Fibroblast of the conjunctiva (primary cell): ENCODE results near the gene DNAH1.

Experiments used
- DNase-seq: peaks from one replicate; pipeline ENCODE4 v3.0.0-alpha.2; 2010; ENCODE audit warnings: low read depth

Gene DNAH1

GRCh38 chr3:52311576-52312119 lies 4.5 kb upstream of the DNAH1 start:
- no peak for DNase-seq

GRCh38 chr3:52313188-52313773 lies 2.8 kb upstream of the DNAH1 start:
- DNase-seq = no peak

DNA sequence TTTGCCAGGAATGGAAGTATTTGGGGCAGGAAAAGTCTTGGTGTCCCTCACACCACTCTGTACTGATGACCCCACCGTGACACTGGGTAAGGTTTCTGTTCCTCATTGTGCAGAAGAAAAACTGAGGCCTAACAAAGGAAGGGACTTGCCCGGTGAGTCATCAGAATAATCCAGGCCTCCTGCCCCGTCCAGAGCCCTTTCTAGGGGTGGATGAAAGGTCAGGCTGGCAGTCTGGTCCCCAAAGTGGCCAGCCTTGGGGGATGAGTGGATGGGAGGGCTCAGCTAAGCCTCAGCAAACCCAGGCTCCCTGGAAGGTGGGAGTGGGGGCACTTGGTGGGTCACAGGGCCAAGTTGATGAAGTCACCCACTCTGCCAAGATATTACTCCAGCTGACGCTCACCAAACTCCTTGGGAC lies 2.3 kb upstream of the DNAH1 start:
- no peak for DNase-seq

- no peak for DNase-seq
Observed at GRCh38 chr3:52314489-52314888, 1.6 kb upstream of the DNAH1 start.

DNA sequence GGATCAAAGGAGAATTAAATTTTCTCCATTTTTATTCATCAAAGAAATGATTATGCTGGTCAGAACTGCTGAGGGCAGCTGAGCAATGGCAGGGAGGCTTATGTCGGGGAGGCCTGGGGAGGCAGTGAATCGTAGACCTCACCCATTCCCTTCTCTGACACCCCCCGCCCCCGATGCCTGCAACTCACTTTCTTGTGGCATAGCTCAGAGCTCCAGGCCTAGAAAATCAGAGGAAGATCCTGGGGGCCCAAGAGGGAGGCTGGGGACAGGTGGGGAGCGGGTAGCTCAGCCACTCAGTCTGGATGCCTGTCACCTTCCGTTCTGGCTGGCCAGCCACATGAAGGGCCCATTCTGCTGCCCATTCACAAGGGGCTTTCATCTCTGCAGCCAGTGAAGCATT lies 1.1 kb upstream of the DNAH1 start:
- DNase-seq = no peak

DNA sequence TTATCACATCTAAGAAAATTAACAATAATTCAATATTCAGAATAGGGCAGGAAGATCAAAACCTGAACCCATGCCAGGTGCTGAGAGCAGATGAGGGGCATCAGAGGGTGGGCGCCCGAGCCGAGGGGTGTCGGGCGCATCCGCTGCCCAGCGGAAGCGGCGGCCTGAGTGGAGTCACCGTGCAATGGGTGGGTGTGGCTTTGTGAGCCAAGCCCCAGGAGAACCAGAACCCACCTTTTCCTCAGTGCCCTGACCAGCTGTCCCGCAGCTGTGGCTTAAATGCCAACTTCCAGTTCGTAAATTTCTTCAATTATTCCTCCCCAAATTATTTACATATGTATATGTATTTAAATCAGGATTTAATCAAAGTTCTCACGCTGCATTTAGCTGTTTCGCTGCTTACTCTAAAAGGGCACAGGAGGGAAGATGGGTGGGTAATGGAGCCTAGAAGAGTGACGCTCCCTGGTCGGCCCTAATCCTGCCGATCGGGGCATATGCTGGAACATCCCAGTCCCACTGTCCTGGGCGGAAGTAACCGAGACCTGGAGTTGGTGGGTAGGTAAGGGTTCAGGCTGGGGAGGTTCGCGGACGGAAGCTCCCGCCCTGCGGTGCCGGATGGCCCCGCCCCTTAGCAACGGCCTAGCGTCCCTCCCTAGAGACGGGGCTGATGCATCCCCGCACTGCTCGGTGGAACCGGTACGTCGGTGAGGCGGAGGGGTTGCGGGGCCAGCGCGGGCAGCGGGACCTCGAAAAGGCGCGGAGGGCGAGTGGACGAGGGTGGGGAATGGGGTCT lies 1.3 kb downstream of the DNAH1 start:
- DNase-seq = no peak

GRCh38 chr3:52318186-52318816 lies 2.2 kb downstream of the DNAH1 start:
- DNase-seq = no peak

GRCh38 chr3:52319921-52320595 lies 3.9 kb downstream of the DNAH1 start:
- no peak for DNase-seq

- DNase-seq = no peak
Observed at GRCh38 chr3:52321481-52321880, 5.4 kb downstream of the DNAH1 start.

DNA sequence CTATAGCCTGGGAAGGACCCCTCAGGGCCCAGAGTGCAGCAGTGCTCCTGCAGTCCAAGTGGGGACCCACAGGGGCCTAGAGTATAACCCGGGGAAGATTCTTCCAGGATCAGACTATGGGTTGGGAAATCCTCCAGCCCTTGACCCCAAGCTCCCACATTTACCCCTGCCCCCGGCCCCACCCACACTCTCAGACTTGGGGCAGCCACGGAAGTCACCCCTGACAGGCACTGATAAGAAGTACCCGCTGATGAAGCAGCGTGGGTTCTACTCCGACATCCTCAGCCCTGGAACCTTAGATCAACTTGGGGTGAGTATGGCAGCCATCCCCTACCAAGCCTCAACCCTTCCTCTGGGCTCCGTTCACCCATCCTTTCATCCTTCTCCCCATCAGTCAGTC lies 6.3 kb downstream of the DNAH1 start:
- DNase-seq = no peak

DNA sequence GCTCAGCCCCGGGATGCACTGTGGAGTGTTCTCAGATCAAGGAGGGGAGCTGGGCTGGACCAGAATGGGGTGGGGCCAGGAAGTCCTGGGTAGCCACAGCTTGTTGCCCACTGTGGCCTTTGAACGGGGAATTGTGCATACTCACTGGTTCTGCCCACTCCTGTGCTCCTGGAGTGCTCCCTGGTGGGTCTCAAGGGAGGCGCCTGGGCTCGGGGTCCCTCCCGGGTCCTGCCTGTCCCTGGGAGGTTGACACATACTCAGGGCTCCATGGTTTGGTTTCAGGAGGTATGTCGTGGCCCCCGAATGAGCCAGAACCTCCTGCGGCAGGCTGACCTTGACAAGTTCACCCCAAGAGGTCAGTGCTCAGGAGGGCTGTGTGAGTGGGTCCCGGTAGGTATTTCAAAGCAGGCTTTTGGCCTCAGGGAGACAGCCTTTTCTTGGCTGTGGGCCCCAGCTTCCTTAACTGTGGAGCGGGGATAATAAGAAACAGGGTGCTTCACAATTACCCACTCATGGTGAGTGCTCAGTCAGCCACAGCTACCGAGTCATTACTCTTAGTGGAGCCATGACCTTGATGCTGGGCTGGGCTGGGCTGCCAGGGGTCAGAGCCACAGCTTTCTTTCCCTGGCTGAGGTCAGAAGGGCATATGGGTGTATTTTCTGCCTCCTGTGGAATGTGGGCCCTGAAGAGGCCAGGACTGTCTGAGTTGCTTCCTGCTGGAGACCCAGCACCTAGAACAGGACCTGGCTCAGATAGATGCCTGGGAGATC lies 7.6 kb downstream of the DNAH1 start:
- DNase-seq = no peak

DNA sequence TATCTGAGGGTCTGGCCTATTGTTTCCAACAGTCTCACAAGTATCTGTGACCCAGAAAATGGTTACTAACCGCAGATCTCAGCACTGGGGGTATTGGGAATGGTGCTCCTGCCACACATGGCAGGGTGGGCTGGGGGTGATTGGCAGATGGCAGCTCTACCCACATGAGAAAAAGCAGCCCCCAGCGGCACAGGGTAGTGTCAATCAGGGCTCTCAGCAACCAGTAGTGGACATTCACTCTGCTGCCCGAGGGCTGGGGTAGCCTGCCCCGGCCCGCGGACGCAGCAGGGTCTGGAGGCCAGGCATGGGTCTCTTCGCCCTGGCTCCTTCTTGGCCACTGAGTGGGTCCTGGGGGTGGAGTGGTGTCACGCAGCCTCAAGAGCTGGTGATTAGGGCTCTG lies 8.6 kb downstream of the DNAH1 start:
- DNase-seq = no peak

DNA sequence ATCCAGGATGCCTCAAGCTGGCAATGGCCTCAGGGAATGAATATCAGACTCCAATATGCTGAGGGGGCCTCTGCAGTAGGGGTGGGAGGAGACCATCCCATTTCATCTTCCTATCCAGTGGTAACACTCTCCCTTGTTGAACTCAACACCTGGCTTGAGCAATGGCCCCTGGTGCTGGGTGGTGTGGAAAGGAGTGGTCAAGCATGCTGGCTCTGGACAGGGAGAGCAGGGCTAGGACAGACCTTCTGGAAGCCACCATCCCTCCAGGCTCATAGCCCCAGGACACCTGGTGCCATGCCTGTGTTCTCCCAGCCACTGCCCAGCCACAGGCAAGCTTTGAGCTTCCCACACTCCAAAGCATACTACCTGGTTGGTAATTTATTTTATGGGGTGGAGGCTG lies 9.6 kb downstream of the DNAH1 start:
- DNase-seq = no peak

GRCh38 chr3:52326976-52327375 lies 10.9 kb downstream of the DNAH1 start:
- DNase-seq = no peak

- no peak for DNase-seq
Observed at GRCh38 chr3:52327486-52328290, 11.6 kb downstream of the DNAH1 start.

DNA sequence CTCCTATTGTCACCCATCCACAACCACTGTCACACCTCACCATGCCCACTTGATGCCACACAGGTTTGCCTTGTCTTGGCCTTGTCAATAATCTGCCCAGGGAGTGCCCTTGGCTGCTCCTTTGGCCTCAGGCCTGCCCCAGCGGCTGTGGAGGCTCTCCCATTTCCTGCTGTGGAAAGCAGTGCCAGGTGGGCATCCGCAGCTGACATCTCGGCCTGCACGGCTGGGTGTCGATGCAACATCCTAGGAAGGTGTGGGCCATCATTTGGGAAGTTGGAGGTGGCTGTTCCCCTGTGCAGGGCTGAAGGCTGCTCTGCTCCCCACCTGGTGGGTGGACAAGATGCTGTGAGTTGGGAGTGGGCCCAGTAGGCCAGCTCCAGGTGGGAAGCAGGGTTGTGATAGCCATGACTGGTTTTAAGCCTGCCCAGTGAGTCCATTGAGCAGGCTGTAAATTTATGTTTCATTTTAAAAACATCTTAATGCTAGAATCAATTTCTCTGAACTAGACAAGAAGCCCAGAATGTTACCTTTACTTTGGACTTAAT lies 12.5 kb downstream of the DNAH1 start:
- no peak for DNase-seq

DNA sequence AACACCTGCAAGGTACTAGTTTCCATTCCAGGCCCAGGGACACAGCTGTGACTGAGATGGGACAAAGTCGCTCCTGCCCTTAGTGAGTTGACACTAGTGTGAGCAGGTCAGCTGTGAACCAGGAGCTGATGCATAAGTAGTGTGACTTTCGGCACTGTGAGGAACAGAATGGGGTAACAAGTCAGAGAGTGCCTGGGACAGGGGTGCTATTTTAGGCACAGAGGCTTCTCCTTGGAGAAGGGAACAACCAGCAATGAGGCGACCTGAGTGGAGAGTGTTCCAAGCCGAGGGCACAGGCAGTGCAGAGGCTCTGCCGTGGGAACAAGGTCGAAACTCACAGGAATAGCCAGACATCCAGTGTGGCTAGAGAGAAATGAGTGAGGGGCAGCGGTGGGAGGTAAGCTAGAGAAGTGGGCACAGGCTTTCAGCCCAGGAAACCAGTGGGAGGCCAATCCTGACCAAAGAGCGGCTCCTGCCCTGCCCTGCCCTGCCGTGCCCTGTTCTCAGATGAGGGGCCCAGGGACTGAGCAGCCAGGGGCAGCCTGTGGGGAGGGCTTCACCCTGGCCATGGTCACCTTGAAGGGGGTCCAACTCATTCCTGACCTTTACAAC lies 14.2 kb downstream of the DNAH1 start:
- DNase-seq = no peak

- no peak for DNase-seq
Observed at GRCh38 chr3:52331091-52331490, 15.0 kb downstream of the DNAH1 start.

- no peak for DNase-seq
Observed at GRCh38 chr3:52331906-52332305, 15.8 kb downstream of the DNAH1 start.

DNA sequence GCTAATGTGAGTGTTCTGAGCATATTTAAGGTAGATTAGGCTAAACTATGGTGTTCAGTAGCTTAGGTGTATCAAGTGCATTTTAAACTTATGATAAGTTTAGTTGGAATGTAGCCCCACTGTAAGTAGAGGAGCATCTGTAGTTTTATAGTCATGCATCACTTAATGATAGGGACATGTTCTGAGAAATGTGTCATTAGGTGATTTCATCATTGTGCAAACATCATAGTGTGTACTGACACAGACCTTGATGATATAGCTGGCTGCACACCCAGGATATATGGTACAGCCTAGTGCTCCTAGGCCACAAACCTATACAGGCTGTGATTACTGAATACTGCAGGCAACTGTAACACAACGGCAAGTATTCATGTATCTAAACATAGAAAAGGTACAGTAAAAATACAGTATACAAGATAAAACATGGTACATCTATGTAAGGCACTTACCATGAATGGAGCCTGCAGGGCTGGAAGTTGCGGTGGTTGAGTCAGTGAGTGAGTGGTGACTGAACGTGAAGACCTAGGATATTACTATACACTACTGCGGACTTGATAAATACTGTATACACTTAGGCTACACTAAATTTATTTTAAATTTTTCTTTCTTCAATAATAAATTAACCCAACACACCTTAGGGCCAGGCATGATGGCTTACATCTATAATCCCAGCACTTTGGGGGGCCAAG lies 17.9 kb downstream of the DNAH1 start:
- DNase-seq = no peak
